ENCODE data around the gene CHGA. TPM values are rescaled to one million over a fixed set of nuclear protein-coding genes. Genes with fewer than 3 reads are reported as not detected.

The CHGA gene
- total and polyA plus RNA-seq, 2 donors (not counting 1 experiment from before 2014, with no cell fraction given): not detected

DNA sequence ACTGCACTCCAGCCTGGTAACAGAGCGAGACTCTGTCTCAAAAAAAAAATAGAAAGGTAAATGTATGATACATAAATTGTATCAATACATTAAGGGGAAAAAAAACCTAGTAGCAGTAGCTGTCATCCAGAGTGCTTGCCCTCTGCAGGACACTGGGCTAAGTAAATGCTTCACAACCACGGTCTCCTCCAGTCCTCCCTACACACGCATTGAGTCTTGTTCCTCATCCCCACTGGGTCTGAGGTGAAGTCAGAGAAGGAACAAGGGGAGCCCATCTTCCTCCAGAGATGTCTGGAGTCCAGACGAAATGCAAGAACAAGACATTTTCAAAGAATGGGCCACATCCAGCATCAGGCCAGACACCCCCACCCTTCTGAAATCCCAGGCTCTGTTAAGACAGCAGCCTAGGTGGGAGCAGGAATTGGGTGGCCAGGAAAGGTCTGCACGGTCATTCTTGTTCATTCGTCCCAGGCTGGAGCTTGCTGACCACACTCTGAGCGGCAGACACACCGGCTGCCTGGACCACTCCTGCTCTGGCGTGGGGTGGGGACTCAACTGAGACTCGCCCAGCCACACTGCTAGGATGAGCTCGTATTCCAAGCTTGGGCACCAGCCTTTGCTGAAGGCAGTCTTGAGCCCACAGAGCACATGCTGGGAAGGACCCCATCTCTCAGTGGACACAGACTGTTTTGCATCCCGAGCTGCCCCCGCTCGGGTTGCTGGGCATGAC, 45.5 kb downstream of the CHGA start:
- Histone ChIP-seq H3K9ac (ENCODE audit: low read length) (no peak overlapping the region), H3K36me3 (replicated peaks in 1 of 2; ENCODE audit: control extremely low read depth in 1 of 2, control insufficient read depth in 1 of 2, extremely low read depth in 1 of 2, insufficient read depth in 2 of 2, low read length in 1 of 2) (peaks cover 0 to 2% of the 10 kb centered on the region in 2 experiments), H3K79me2 (ENCODE audit: control insufficient read depth, insufficient read depth, low read length) (peaks cover 24% of the 10 kb centered on the region), H3K27ac (ENCODE audit: low read length in 2 of 2) (no peak overlapping the region), H3K9me3 (ENCODE audit: control extremely low read depth in 1 of 3, control insufficient read depth in 2 of 3, insufficient read depth in 1 of 3, low read length in 2 of 3) (peaks cover 0 to 10% (median 0%) of the 10 kb centered on the region in 3 donors), H2AFZ (ENCODE audit: insufficient read depth, low read depth, low read length, poor library complexity, severe bottlenecking) (no peak overlapping the region), H3K4me2 (replicated peaks; ENCODE audit: low read depth, low read length, poor library complexity, severe bottlenecking) (no peak overlapping the region), H3K4me1 (ENCODE audit: control insufficient read depth in 2 of 2, insufficient read depth in 2 of 2, low read length in 2 of 2) (no peaks in the 10 kb centered on the region), H3K27me3 (replicated peaks in 1 of 4; ENCODE audit: control extremely low read depth in 1 of 4, control insufficient read depth in 3 of 4, insufficient read depth in 4 of 4, low read length in 3 of 4) (no peaks in the 10 kb centered on the region), H3K4me3 (ENCODE audit: control extremely low read depth in 1 of 5, extremely low read depth in 1 of 5, insufficient read depth in 1 of 5, low read depth in 2 of 5, low read length in 4 of 5) (no peak overlapping the region), H4K20me1 (ENCODE audit: control insufficient read depth, insufficient read depth, low read length, poor library complexity, severe bottlenecking) (peaks cover 15% of the 10 kb centered on the region)
- Mint-ChIP-seq H3K9me3 (ENCODE audit: insufficient read depth) (peaks cover 3% of the 10 kb centered on the region), H3K27me3 (no peaks in the 10 kb centered on the region), H3K27ac (no peak overlapping the region), H3K4me1 (peaks cover 11% of the 10 kb centered on the region), H3K4me3 (no peak overlapping the region)
- POLR2A ChIA-PET: no interaction called here
- intact Hi-C loops (cut with micrococcal nuclease): no loop called here
- ATAC-seq (ENCODE audit: low read depth) (no peak), DNase-seq (no peak)
- 94% methylated on average over 10 of the region's 14 CpGs for WGBS (ENCODE audit: insufficient coverage)
- TF ChIP-seq CTCF (IDR thresholded peaks at IDR 0.05): no peak
- CTCF ChIA-PET: interaction anchor here (0.6 to 1.6 kb wide), 2 partner anchors 17 to 207 kb away, joined by 3 to 5 read pairs; no protein-coding TSS in a partner anchor

DNA sequence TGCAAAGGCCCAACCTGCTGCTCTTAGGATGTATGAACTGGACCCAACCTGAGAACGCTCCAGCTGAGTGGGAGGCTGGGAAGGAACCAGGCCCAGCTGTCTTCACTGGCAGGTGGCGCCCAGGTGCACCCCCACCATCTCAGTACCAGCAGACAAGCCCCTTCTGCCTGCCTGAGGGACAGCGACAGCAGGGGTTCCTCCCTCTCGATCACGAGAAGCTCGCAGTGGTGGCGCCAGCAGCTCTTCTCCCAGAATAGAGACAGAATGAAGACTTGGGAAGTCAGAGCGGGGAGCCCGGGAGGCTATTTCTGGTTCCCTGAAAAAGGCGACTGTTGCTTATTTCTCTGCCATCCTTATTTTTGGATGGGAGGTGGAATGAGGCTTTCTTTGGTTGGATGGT, 46.5 kb downstream of the CHGA start:
- WGBS (ENCODE audit: insufficient coverage): 96% methylated on average over 7 of the region's 10 CpGs
- Mint-ChIP-seq H3K27me3 (no peaks in the 10 kb centered on the region), H3K4me3 (no peak overlapping the region), H3K27ac (no peak overlapping the region), H3K9me3 (ENCODE audit: insufficient read depth) (peaks cover 3% of the 10 kb centered on the region), H3K4me1 (peaks cover 11% of the 10 kb centered on the region)
- intact Hi-C loops (cut with micrococcal nuclease): no loop called here
- ChIA-PET POLR2A (no interaction called here), CTCF (interaction anchor here (0.6 to 1.6 kb wide), 2 partner anchors 17 to 206 kb away, joined by 3 to 5 read pairs; no protein-coding TSS in a partner anchor)
- no peaks in the 10 kb centered on the region for H3K4me1 ChIP-seq (ENCODE audit: control insufficient read depth in 2 of 2, insufficient read depth in 2 of 2, low read length in 2 of 2)
- H3K27me3 ChIP-seq (replicated peaks in 1 of 4; ENCODE audit: control extremely low read depth in 1 of 4, control insufficient read depth in 3 of 4, insufficient read depth in 4 of 4, low read length in 3 of 4): no peaks in the 10 kb centered on the region
- no peak overlapping the region for H2AFZ ChIP-seq (ENCODE audit: insufficient read depth, low read depth, low read length, poor library complexity, severe bottlenecking)
- no peak overlapping the region for H3K4me2 ChIP-seq (replicated peaks; ENCODE audit: low read depth, low read length, poor library complexity, severe bottlenecking)
- DNase-seq (no peak), ATAC-seq (ENCODE audit: low read depth) (no peak)
- peaks cover 16% of the 10 kb centered on the region for H4K20me1 ChIP-seq (ENCODE audit: control insufficient read depth, insufficient read depth, low read length, poor library complexity, severe bottlenecking)
- H3K9ac ChIP-seq (ENCODE audit: low read length): no peak overlapping the region
- peaks cover 24% of the 10 kb centered on the region for H3K79me2 ChIP-seq (ENCODE audit: control insufficient read depth, insufficient read depth, low read length)
- no peak overlapping the region for H3K4me3 ChIP-seq (ENCODE audit: control extremely low read depth in 1 of 5, extremely low read depth in 1 of 5, insufficient read depth in 1 of 5, low read depth in 2 of 5, low read length in 4 of 5)
- TF ChIP-seq EZH2 (IDR thresholded peaks at IDR 0.05; ENCODE audit: borderline replicate concordance, insufficient read depth, low read depth, low read length, poor library complexity, severe bottlenecking) (no peak), CTCF (IDR thresholded peaks at IDR 0.05) (no peak)
- H3K36me3 ChIP-seq (replicated peaks in 1 of 2; ENCODE audit: control extremely low read depth in 1 of 2, control insufficient read depth in 1 of 2, extremely low read depth in 1 of 2, insufficient read depth in 2 of 2, low read length in 1 of 2): peaks cover 0 to 8% of the 10 kb centered on the region in 2 experiments
- H3K27ac ChIP-seq (ENCODE audit: low read length in 2 of 2): no peak overlapping the region
- H3K9me3 ChIP-seq (ENCODE audit: control extremely low read depth in 1 of 3, control insufficient read depth in 2 of 3, insufficient read depth in 1 of 3, low read length in 2 of 3): peaks cover 0 to 20% (median 0%) of the 10 kb centered on the region in 3 donors

All from B cell (primary cell).